Mesendoderm (in vitro differentiated cells): ENCODE results near the gene YTHDF1.
A peak's percentile ranks its signal among the peaks of the same experiment; 100 is the strongest.

Source experiments
- DNase-seq: peaks from one replicate; pipeline ENCODE4 v3.0.0; 2013
- H2AK5ac ChIP-seq: 2 replicates; pipeline ENCODE4 v1.6.1; 2013; ENCODE audit warnings: low read length, inconsistent platforms
- H2BK120ac ChIP-seq: 2 replicates; pipeline ENCODE4 v1.6.1; 2013; ENCODE audit warnings: low read depth, mild to moderate bottlenecking, low read length, moderate library complexity, mixed read lengths
- H2BK15ac ChIP-seq: replicated peaks from 2 replicates; pipeline ENCODE4 v1.6.1; 2013; ENCODE audit warnings: low read depth, mild to moderate bottlenecking, moderate library complexity
- H2BK5ac ChIP-seq: 2 replicates; pipeline ENCODE4 v1.6.1; 2013; ENCODE audit warnings: low read length, inconsistent platforms
- H3K18ac ChIP-seq: 2 replicates; pipeline ENCODE4 v1.6.1; 2013; ENCODE audit warnings: mild to moderate bottlenecking, low read length, mixed read lengths
- H3K23ac ChIP-seq: one replicate; pipeline ENCODE4 v1.6.1; 2013; ENCODE audit warnings: low read length
- H3K27ac ChIP-seq: 2 replicates; pipeline ENCODE4 v1.5.1; 2013; ENCODE audit warnings: low read depth, mild to moderate bottlenecking, inconsistent platforms, low read length, moderate library complexity
- H3K27me3 ChIP-seq: 2 replicates; pipeline ENCODE4 v1.6.1; 2013; ENCODE audit warnings: low read length, control low read depth, mild to moderate bottlenecking, inconsistent platforms; ENCODE audit not compliant: insufficient read depth, poor library complexity
- H3K36me3 ChIP-seq: 2 replicates; pipeline ENCODE4 v1.6.1; 2013; ENCODE audit warnings: low read length, inconsistent platforms; ENCODE audit not compliant: control insufficient read depth, insufficient read depth
- H3K4ac ChIP-seq: one replicate; pipeline ENCODE4 v1.6.1; 2013; ENCODE audit warnings: low read depth, mild to moderate bottlenecking, low read length, moderate library complexity
- H3K4me1 ChIP-seq: 2 replicates; pipeline ENCODE4 v1.6.1; 2013; ENCODE audit warnings: low read depth, low read length, inconsistent platforms; ENCODE audit not compliant: control insufficient read depth
- H3K4me2 ChIP-seq: 2 replicates; pipeline ENCODE4 v1.6.1; 2013; ENCODE audit warnings: low read length
- H3K4me3 ChIP-seq: 2 replicates; pipeline ENCODE4 v1.5.1; 2013; ENCODE audit warnings: mild to moderate bottlenecking, low read length
- H3K56ac ChIP-seq: one replicate; pipeline ENCODE4 v1.6.1; 2013; ENCODE audit warnings: low read length
- H3K79me1 ChIP-seq: 2 replicates; pipeline ENCODE4 v1.6.1; 2013; ENCODE audit warnings: low read length, inconsistent platforms
- H3K79me2 ChIP-seq: 2 replicates; pipeline ENCODE4 v1.6.1; 2013; ENCODE audit warnings: mild to moderate bottlenecking, low read length; ENCODE audit not compliant: control insufficient read depth, insufficient read depth
- H3K9ac ChIP-seq: 2 replicates; pipeline ENCODE4 v1.6.1; 2013; ENCODE audit warnings: low read length, inconsistent platforms
- H4K5ac ChIP-seq: one replicate; pipeline ENCODE4 v1.6.1; 2013; ENCODE audit warnings: low read length
- H4K8ac ChIP-seq: one replicate; pipeline ENCODE4 v1.6.1; 2013; ENCODE audit warnings: low read depth, mild to moderate bottlenecking, control low read depth, low read length, moderate library complexity
- WGBS: extraction: QIAGEN DNeasy Blood & Tissue Kit; methylation state at CpG from one replicate; pipeline ENCODE4 v1.1.7; 2013; ENCODE audit warnings: low lambda C conversion rate, missing lambda C conversion rate; ENCODE audit not compliant: insufficient coverage; ENCODE audit errors: extremely low coverage; 5-methylcytosine and 5-hydroxymethylcytosine counted together

Gene YTHDF1

GRCh38 chr20:63181226-63181625, 34.7 kb downstream of the YTHDF1 start:
- Histone ChIP-seq H3K4ac (no peak overlapping the region), H3K4me3 (no peak overlapping the region)
- WGBS, result no CpG with 5 or more reads among the region's 4 CpGs

DNA sequence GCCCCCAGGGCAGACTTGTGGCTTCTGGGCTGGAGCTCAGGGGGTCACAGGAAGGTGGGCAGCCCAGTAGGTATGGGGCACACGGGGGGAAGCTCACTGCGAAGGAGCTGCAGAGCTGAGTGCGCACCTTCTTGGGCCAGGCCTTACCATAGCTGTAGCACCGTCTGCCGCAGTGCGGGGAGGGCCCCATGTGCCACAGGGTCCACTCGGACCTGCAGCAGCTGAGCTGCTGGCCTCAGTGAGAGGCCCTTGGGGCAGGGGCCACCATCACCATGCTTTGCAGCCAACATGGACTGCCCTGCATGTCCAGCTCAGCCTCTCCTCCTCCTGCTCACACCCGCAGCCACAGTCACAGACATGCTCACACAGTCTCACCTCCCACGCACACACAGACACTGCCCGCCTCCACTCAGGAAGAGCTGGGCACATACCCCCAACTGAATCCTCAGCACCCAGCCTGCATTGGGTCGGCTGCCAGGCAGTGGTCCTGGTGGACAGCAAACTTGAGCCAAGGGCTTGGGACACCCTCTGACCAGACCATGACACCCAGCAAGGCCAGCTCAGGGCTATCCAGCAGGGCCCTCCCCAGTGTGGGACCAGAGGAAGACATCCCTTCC, 35.3 kb downstream of the YTHDF1 start:
- H3K4me2 ChIP-seq, result no peak overlapping the region
- no peak overlapping the region for H2BK120ac ChIP-seq
- no CpG with 5 or more reads among the region's 11 CpGs for WGBS
- H3K56ac ChIP-seq, result no peak overlapping the region
- no peak for DNase-seq
- no peak overlapping the region for H4K8ac ChIP-seq
- no peaks in the 10 kb centered on the region for H3K79me1 ChIP-seq
- no peak overlapping the region for H3K4me3 ChIP-seq
- H3K36me3 ChIP-seq, result no peaks in the 10 kb centered on the region
- H3K27ac ChIP-seq, result no peak overlapping the region
- no peak overlapping the region for H3K4ac ChIP-seq
- H3K79me2 ChIP-seq, result no peaks in the 10 kb centered on the region
- H3K18ac ChIP-seq, result no peak overlapping the region
- no peak overlapping the region for H3K9ac ChIP-seq
- no peak overlapping the region for H2AK5ac ChIP-seq
- H4K5ac ChIP-seq, result no peak overlapping the region
- no peaks in the 10 kb centered on the region for H3K4me1 ChIP-seq
- no peak overlapping the region for H2BK15ac ChIP-seq
- no peak overlapping the region for H2BK5ac ChIP-seq
- H3K27me3 ChIP-seq, result peaks cover 25% of the 10 kb centered on the region
- H3K23ac ChIP-seq, result no peak overlapping the region

More at GRCh38 chr20:63181226-63181625, 34.7 kb downstream of the YTHDF1 start:
- Histone ChIP-seq H3K9ac (no peak overlapping the region), H3K79me2 (no peaks in the 10 kb centered on the region), H3K27ac (no peak overlapping the region), H2BK120ac (no peak overlapping the region), H3K36me3 (no peaks in the 10 kb centered on the region), H2BK15ac (no peak overlapping the region), H3K79me1 (no peaks in the 10 kb centered on the region), H4K5ac (no peak overlapping the region), H3K18ac (no peak overlapping the region), H3K4me2 (no peak overlapping the region), H3K56ac (no peak overlapping the region), H3K4me1 (no peaks in the 10 kb centered on the region), H3K27me3 (peaks cover 20% of the 10 kb centered on the region), H2AK5ac (no peak overlapping the region), H4K8ac (no peak overlapping the region), H2BK5ac (no peak overlapping the region), H3K23ac (no peak overlapping the region)
- DNase-seq, result no peak

DNA sequence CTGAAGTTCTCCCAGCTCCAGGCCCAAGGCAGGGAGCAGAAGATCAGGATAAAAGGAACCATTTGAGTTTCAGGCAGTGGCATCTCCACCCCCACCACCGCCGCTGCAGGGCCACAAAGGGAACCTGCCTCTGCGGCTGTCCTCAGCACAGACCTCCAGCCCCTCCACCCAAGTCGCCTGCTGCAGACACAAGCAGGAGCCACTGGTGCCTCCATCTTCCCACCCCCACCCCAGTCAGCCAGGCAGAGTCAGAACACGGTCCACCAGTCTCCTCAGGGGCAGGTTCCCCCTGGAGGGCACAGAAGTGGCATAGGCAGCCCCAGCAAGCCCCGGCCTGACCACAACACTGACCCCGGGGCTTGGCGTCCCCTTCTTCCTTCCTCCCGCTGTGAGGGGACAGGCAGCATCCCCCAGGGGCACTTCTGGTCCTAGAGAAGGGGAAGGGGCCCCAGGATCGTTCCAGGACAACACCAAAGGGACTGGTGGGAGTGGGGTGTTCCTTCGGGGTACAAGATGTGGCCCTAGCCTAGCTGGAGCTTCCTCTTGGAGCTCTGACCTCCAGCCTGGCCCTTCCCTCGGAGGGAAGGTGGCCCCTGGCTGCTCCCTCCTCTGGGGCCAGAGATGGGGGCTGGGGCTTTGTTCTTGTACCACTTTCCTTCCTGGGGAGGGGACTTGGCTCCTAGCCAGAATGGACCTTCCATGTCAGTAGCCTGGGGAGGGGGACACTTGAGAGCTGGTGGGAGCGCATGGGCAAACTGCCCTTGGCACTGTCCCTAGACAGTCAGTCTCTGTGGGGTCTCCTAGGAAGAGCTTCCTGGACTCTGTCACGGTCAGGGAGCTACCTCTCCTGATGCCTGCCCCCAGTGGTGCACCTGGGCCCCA, 36.0 kb downstream of the YTHDF1 start:
- no peak overlapping the region for H3K9ac ChIP-seq
- H3K27ac ChIP-seq, result no peak overlapping the region
- no peak overlapping the region for H3K4me3 ChIP-seq
- no CpG with 5 or more reads among the region's 14 CpGs for WGBS
- peak overlapping the region; percentile 6 for H3K23ac ChIP-seq
- H2BK5ac ChIP-seq, result no peak overlapping the region
- no peak overlapping the region for H3K4ac ChIP-seq
- H3K79me2 ChIP-seq, result no peaks in the 10 kb centered on the region
- no peak overlapping the region for H3K56ac ChIP-seq
- no peak overlapping the region for H3K4me2 ChIP-seq
- no peaks in the 10 kb centered on the region for H3K36me3 ChIP-seq
- no peak overlapping the region for H4K8ac ChIP-seq
- no peak overlapping the region for H2BK15ac ChIP-seq
- no peak overlapping the region for H4K5ac ChIP-seq
- H3K4me1 ChIP-seq, result no peaks in the 10 kb centered on the region
- no peak for DNase-seq
- peaks cover 32% of the 10 kb centered on the region for H3K27me3 ChIP-seq
- no peak overlapping the region for H2BK120ac ChIP-seq
- no peaks in the 10 kb centered on the region for H3K79me1 ChIP-seq
- H3K18ac ChIP-seq, result no peak overlapping the region
- H2AK5ac ChIP-seq, result no peak overlapping the region

- no peak overlapping the region for H3K4me2 ChIP-seq
- no peak overlapping the region for H3K9ac ChIP-seq
- H4K5ac ChIP-seq, result no peak overlapping the region
- peaks cover 40% of the 10 kb centered on the region for H3K27me3 ChIP-seq
- H3K4ac ChIP-seq, result no peak overlapping the region
- no peak overlapping the region for H3K4me3 ChIP-seq
- no peak overlapping the region for H3K23ac ChIP-seq
- H2BK120ac ChIP-seq, result no peak overlapping the region
- H2BK5ac ChIP-seq, result no peak overlapping the region
- peak; percentile 60 for DNase-seq
- no peak overlapping the region for H4K8ac ChIP-seq
- H3K27ac ChIP-seq, result no peak overlapping the region
- H3K56ac ChIP-seq, result no peak overlapping the region
- H2AK5ac ChIP-seq, result no peak overlapping the region
- H3K79me2 ChIP-seq, result no peaks in the 10 kb centered on the region
- no peak overlapping the region for H2BK15ac ChIP-seq
- H3K36me3 ChIP-seq, result no peaks in the 10 kb centered on the region
- H3K18ac ChIP-seq, result no peak overlapping the region
- H3K4me1 ChIP-seq, result no peaks in the 10 kb centered on the region
- no peaks in the 10 kb centered on the region for H3K79me1 ChIP-seq
- WGBS, result no CpG with 5 or more reads among the region's 74 CpGs
Observed at GRCh38 chr20:63178889-63179686, 36.8 kb downstream of the YTHDF1 start.

- Histone ChIP-seq H3K4me2 (no peak overlapping the region), H2BK15ac (no peak overlapping the region), H3K79me1 (no peaks in the 10 kb centered on the region), H3K36me3 (no peaks in the 10 kb centered on the region), H2BK5ac (no peak overlapping the region), H3K18ac (no peak overlapping the region), H3K79me2 (no peaks in the 10 kb centered on the region), H3K27me3 (peaks cover 46% of the 10 kb centered on the region), H3K4me1 (no peaks in the 10 kb centered on the region), H2BK120ac (no peak overlapping the region), H3K27ac (no peak overlapping the region), H4K8ac (no peak overlapping the region), H2AK5ac (no peak overlapping the region), H3K4me3 (no peak overlapping the region), H3K23ac (no peak overlapping the region), H3K9ac (no peak overlapping the region), H4K5ac (no peak overlapping the region), H3K56ac (no peak overlapping the region), H3K4ac (no peak overlapping the region)
- DNase-seq, result peak; percentile 51
- WGBS, result no CpG with 5 or more reads among the region's 49 CpGs
Observed at GRCh38 chr20:63178446-63178820, 37.5 kb downstream of the YTHDF1 start.
